Measurements from ENCODE around the gene MAP2K6. TPM values are rescaled to one million over a fixed set of nuclear protein-coding genes. Genes with fewer than 3 reads are reported as not detected.

The MAP2K6 gene
- total RNA-seq, 2 donors from 2014 or later, result 5.4 to 14.1 TPM

DNA sequence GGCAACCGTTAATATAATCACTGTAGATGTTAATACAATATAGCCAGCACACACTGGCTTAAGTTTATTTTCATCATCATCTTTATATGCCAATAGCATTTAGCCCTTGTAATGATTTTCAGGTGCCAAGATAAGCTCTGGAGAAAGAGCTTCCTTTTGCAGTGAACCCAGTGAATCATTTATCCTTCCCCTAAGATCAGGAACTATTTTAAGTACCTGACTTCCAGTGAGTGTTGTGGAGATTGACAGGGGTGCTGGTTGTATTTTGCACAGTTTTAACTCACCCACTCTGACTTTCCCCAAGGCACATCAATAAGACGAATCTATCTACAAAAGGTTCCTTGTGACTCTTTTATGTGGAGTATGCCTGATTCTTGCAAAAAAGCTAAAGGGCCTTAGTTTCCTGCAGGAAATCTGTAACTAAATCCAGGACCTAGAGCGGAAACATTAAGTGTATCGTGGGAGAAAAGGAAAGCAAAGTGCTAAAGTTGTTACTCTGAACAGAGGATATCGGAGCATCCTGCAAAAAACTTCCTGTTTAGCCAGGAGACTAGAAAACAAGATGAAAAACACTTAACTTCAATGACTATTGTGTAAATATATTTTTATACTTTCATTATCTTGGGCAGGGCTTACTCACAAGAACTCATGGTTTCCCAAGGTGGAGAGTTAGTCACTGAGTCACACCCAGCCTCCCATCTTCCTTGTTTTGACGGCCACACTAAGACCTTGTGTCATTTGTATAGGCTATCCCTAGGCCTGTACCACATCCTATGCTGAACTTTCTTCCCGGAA lies 183.6 kb downstream of the MAP2K6 start:
- no peaks in the 10 kb centered on the region for H3K4me1 ChIP-seq (replicated peaks)
- WGBS, result 86% methylated on average over 7 of the region's 7 CpGs
- intact Hi-C loops (cut with DNase I), result no loop called here
- no peaks in the 10 kb centered on the region for H3K27me3 ChIP-seq (replicated peaks; ENCODE audit: insufficient read depth)
- no peak overlapping the region for H3K4me3 ChIP-seq
- TF ChIP-seq POLR2AphosphoS5 (IDR thresholded peaks at IDR 0.05) (no peak), POLR2A (IDR thresholded peaks at IDR 0.05) (no peak)
- TF ChIP-seq, protein P1, sequence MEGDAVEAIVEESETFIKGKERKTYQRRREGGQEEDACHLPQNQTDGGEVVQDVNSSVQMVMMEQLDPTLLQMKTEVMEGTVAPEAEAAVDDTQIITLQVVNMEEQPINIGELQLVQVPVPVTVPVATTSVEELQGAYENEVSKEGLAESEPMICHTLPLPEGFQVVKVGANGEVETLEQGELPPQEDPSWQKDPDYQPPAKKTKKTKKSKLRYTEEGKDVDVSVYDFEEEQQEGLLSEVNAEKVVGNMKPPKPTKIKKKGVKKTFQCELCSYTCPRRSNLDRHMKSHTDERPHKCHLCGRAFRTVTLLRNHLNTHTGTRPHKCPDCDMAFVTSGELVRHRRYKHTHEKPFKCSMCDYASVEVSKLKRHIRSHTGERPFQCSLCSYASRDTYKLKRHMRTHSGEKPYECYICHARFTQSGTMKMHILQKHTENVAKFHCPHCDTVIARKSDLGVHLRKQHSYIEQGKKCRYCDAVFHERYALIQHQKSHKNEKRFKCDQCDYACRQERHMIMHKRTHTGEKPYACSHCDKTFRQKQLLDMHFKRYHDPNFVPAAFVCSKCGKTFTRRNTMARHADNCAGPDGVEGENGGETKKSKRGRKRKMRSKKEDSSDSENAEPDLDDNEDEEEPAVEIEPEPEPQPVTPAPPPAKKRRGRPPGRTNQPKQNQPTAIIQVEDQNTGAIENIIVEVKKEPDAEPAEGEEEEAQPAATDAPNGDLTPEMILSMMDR (IDR thresholded peaks at IDR 0.05), result no peak
- no peak overlapping the region for H3K27ac ChIP-seq
- no peaks in the 10 kb centered on the region for H3K9me3 ChIP-seq
- DNase-seq (ENCODE audit: low spot score), result no peak
- no peaks in the 10 kb centered on the region for H3K36me3 ChIP-seq

DNA sequence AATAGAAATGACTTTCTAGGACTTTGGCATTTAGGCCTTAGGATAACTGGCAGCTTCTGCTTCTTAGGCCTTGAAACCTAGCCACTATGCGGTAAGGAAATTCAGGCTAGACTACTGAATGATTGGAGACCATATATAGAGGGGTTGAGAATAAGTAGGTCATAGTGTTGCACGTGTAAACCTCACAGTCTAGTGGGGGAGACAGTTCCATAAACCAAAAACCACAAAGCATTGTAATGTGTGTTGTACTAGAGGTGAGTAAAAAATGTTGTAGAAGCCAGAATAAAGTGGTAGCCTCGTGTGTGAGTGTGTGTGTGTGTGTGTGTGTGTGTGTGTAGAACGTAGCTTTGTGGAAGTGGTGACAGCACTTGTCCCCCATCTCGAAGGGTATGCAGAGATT lies 188.5 kb downstream of the MAP2K6 start:
- no peaks in the 10 kb centered on the region for H3K4me1 ChIP-seq (replicated peaks)
- intact Hi-C loops (cut with DNase I), result no loop called here
- no peak overlapping the region for H3K27ac ChIP-seq
- no peak for DNase-seq (ENCODE audit: low spot score)
- H3K4me3 ChIP-seq, result no peak overlapping the region
- 78% methylated on average over 5 of the region's 5 CpGs for WGBS
- no peaks in the 10 kb centered on the region for H3K27me3 ChIP-seq (replicated peaks; ENCODE audit: insufficient read depth)
- TF ChIP-seq POLR2AphosphoS5 (IDR thresholded peaks at IDR 0.05) (no peak), POLR2A (IDR thresholded peaks at IDR 0.05) (no peak)
- TF ChIP-seq, protein P1 (IDR thresholded peaks at IDR 0.05), result no peak
- H3K36me3 ChIP-seq, result no peaks in the 10 kb centered on the region
- no peaks in the 10 kb centered on the region for H3K9me3 ChIP-seq

Other genes with a start within 250 kb of the MAP2K6 start
- 1 to 10 TPM in 1 of 2 donors, under 1 TPM in 1; 0.59 to 6.6 TPM for gene ABCA10, start 185.9 kb upstream of the MAP2K6 start, total RNA-seq
- gene ABCA5, start 87.6 kb upstream of the MAP2K6 start, total RNA-seq, result 10 to 100 TPM; 31.0 to 31.3 TPM